ENCODE results near the gene CFH. TPM values are rescaled to one million over a fixed set of nuclear protein-coding genes. Genes with fewer than 3 reads are reported as not detected.
A peak's percentile ranks its signal among the peaks of the same experiment; 100 is the strongest.
"Not testable (repeated sequence)": the region's sequence is repeated elsewhere in the genome, so short reads cannot be mapped to it uniquely, and the experiment has no call there.

CFH gene
- polyA plus RNA-seq, 2 donors: 7.0 to 15.7 TPM

GRCh38 chr1:196637606-196638005 is 14.2 kb upstream of the CFH start:
- Histone ChIP-seq H3K4me1 (ENCODE audit: control insufficient read depth in 2 of 2, insufficient read depth in 2 of 2, low read length in 1 of 2) (no peaks in the 10 kb centered on the region), H3K36me3 (ENCODE audit: control insufficient read depth in 2 of 2, insufficient read depth in 2 of 2, low read length in 1 of 2) (no peaks in the 10 kb centered on the region)
- 91 to 94% methylated on average over 6 of the region's 6 CpGs for WGBS, 2 donors

GRCh38 chr1:196638466-196638865 is 13.4 kb upstream of the CFH start:
- Histone ChIP-seq H3K4me1 (ENCODE audit: control insufficient read depth in 2 of 2, insufficient read depth in 2 of 2, low read length in 1 of 2) (no peaks in the 10 kb centered on the region), H3K4me3 (ENCODE audit: low read depth in 1 of 2, low read length in 2 of 2) (no peak overlapping the region), H3K27me3 (ENCODE audit: control insufficient read depth in 1 of 2, insufficient read depth in 2 of 2, low read length in 2 of 2) (no peaks in the 10 kb centered on the region), H3K27ac (ENCODE audit: low read depth in 2 of 2, low read length in 1 of 2) (no peak overlapping the region), H3K9me3 (ENCODE audit: control insufficient read depth in 2 of 2, insufficient read depth in 1 of 2, low read depth in 1 of 2, low read length in 1 of 2) (no peaks in the 10 kb centered on the region), H3K36me3 (ENCODE audit: control insufficient read depth in 2 of 2, insufficient read depth in 2 of 2, low read length in 1 of 2) (no peaks in the 10 kb centered on the region)
- WGBS, 2 donors: 94% methylated on average over 2 of the region's 2 CpGs

More at GRCh38 chr1:196637606-196638005, 14.2 kb upstream of the CFH start:
- no peak overlapping the region for H3K27ac ChIP-seq (ENCODE audit: low read depth in 2 of 2, low read length in 1 of 2)
- no peak overlapping the region for H3K4me3 ChIP-seq (ENCODE audit: low read depth in 1 of 2, low read length in 2 of 2)
- H3K9me3 ChIP-seq (ENCODE audit: control insufficient read depth in 2 of 2, insufficient read depth in 1 of 2, low read depth in 1 of 2, low read length in 1 of 2): no peaks in the 10 kb centered on the region
- H3K27me3 ChIP-seq (ENCODE audit: control insufficient read depth in 1 of 2, insufficient read depth in 2 of 2, low read length in 2 of 2): no peaks in the 10 kb centered on the region

- not testable (repeated sequence) for H3K27me3 ChIP-seq (ENCODE audit: control insufficient read depth in 1 of 2, insufficient read depth in 2 of 2, low read length in 2 of 2); H3K9me3 ChIP-seq (ENCODE audit: control insufficient read depth in 2 of 2, insufficient read depth in 1 of 2, low read depth in 1 of 2, low read length in 1 of 2); H3K4me1 ChIP-seq (ENCODE audit: control insufficient read depth in 2 of 2, insufficient read depth in 2 of 2, low read length in 1 of 2); H3K4me3 ChIP-seq (ENCODE audit: low read depth in 1 of 2, low read length in 2 of 2); H3K27ac ChIP-seq (ENCODE audit: low read depth in 2 of 2, low read length in 1 of 2); H3K36me3 ChIP-seq (ENCODE audit: control insufficient read depth in 2 of 2, insufficient read depth in 2 of 2, low read length in 1 of 2)
- WGBS, 2 donors: 83 to 93% methylated on average over 5 of the region's 5 CpGs
These were observed 12.6 kb upstream of the CFH start for GRCh38 chr1:196639291-196639690.

GRCh38 chr1:196640976-196641375 is 10.9 kb upstream of the CFH start:
- H3K4me1 ChIP-seq (ENCODE audit: control insufficient read depth in 2 of 2, insufficient read depth in 2 of 2, low read length in 1 of 2): no peaks in the 10 kb centered on the region
- no peaks in the 10 kb centered on the region for H3K36me3 ChIP-seq (ENCODE audit: control insufficient read depth in 2 of 2, insufficient read depth in 2 of 2, low read length in 1 of 2)
- H3K27me3 ChIP-seq (ENCODE audit: control insufficient read depth in 1 of 2, insufficient read depth in 2 of 2, low read length in 2 of 2): no peaks in the 10 kb centered on the region
- H3K27ac ChIP-seq (ENCODE audit: low read depth in 2 of 2, low read length in 1 of 2): no peak overlapping the region
- WGBS, 2 donors: 74 to 95% methylated on average over 1 of the region's 1 CpG
- no peaks in the 10 kb centered on the region for H3K9me3 ChIP-seq (ENCODE audit: control insufficient read depth in 2 of 2, insufficient read depth in 1 of 2, low read depth in 1 of 2, low read length in 1 of 2)
- H3K4me3 ChIP-seq (ENCODE audit: low read depth in 1 of 2, low read length in 2 of 2): no peak overlapping the region

GRCh38 chr1:196649990-196650389 is 1.9 kb upstream of the CFH start:
- H3K36me3 ChIP-seq (ENCODE audit: control insufficient read depth in 2 of 2, insufficient read depth in 2 of 2, low read length in 1 of 2): no peaks in the 10 kb centered on the region
- H3K9me3 ChIP-seq (ENCODE audit: control insufficient read depth in 2 of 2, insufficient read depth in 1 of 2, low read depth in 1 of 2, low read length in 1 of 2): no peaks in the 10 kb centered on the region
- no peak overlapping the region for H3K27ac ChIP-seq (ENCODE audit: low read depth in 2 of 2, low read length in 1 of 2)
- no peaks in the 10 kb centered on the region for H3K4me1 ChIP-seq (ENCODE audit: control insufficient read depth in 2 of 2, insufficient read depth in 2 of 2, low read length in 1 of 2)
- H3K27me3 ChIP-seq (ENCODE audit: control insufficient read depth in 1 of 2, insufficient read depth in 2 of 2, low read length in 2 of 2): no peaks in the 10 kb centered on the region
- 88 to 94% methylated on average over 12 of the region's 12 CpGs for WGBS, 2 donors
- H3K4me3 ChIP-seq (ENCODE audit: low read depth in 1 of 2, low read length in 2 of 2): no peak overlapping the region

- Histone ChIP-seq H3K27ac (ENCODE audit: low read depth in 2 of 2, low read length in 1 of 2) (no peak overlapping the region), H3K4me3 (ENCODE audit: low read depth in 1 of 2, low read length in 2 of 2) (no peak overlapping the region), H3K27me3 (ENCODE audit: control insufficient read depth in 1 of 2, insufficient read depth in 2 of 2, low read length in 2 of 2) (no peaks in the 10 kb centered on the region), H3K9me3 (ENCODE audit: control insufficient read depth in 2 of 2, insufficient read depth in 1 of 2, low read depth in 1 of 2, low read length in 1 of 2) (no peaks in the 10 kb centered on the region), H3K4me1 (ENCODE audit: control insufficient read depth in 2 of 2, insufficient read depth in 2 of 2, low read length in 1 of 2) (no peaks in the 10 kb centered on the region), H3K36me3 (ENCODE audit: control insufficient read depth in 2 of 2, insufficient read depth in 2 of 2, low read length in 1 of 2) (no peaks in the 10 kb centered on the region)
- WGBS, 2 donors: 84 to 89% methylated on average over 12 of the region's 12 CpGs
These were observed 1.4 kb upstream of the CFH start for GRCh38 chr1:196650403-196650802.

- Histone ChIP-seq H3K36me3 (ENCODE audit: control insufficient read depth in 2 of 2, insufficient read depth in 2 of 2, low read length in 1 of 2) (no peaks in the 10 kb centered on the region), H3K4me3 (ENCODE audit: low read depth in 1 of 2, low read length in 2 of 2) (no peak overlapping the region), H3K4me1 (ENCODE audit: control insufficient read depth in 2 of 2, insufficient read depth in 2 of 2, low read length in 1 of 2) (no peaks in the 10 kb centered on the region), H3K27ac (ENCODE audit: low read depth in 2 of 2, low read length in 1 of 2) (peak overlapping the region in 1 of 2 donors; percentile 47), H3K27me3 (ENCODE audit: control insufficient read depth in 1 of 2, insufficient read depth in 2 of 2, low read length in 2 of 2) (no peaks in the 10 kb centered on the region), H3K9me3 (ENCODE audit: control insufficient read depth in 2 of 2, insufficient read depth in 1 of 2, low read depth in 1 of 2, low read length in 1 of 2) (no peaks in the 10 kb centered on the region)
- WGBS, 2 donors: 77 to 78% methylated on average over 3 of the region's 3 CpGs
These were observed 764 bp upstream of the CFH start for GRCh38 chr1:196651079-196651478.

- WGBS, 2 donors: 53 to 64% methylated on average over 2 of the region's 2 CpGs
- Histone ChIP-seq H3K27me3 (ENCODE audit: control insufficient read depth in 1 of 2, insufficient read depth in 2 of 2, low read length in 2 of 2) (no peaks in the 10 kb centered on the region), H3K4me1 (ENCODE audit: control insufficient read depth in 2 of 2, insufficient read depth in 2 of 2, low read length in 1 of 2) (no peaks in the 10 kb centered on the region), H3K27ac (ENCODE audit: low read depth in 2 of 2, low read length in 1 of 2) (no peak overlapping the region), H3K36me3 (ENCODE audit: control insufficient read depth in 2 of 2, insufficient read depth in 2 of 2, low read length in 1 of 2) (no peaks in the 10 kb centered on the region), H3K4me3 (ENCODE audit: low read depth in 1 of 2, low read length in 2 of 2) (no peak overlapping the region), H3K9me3 (ENCODE audit: control insufficient read depth in 2 of 2, insufficient read depth in 1 of 2, low read depth in 1 of 2, low read length in 1 of 2) (no peaks in the 10 kb centered on the region)
These were observed 2.4 kb downstream of the CFH start for GRCh38 chr1:196654271-196654670.

GRCh38 chr1:196655071-196655470 is 3.2 kb downstream of the CFH start:
- H3K9me3 ChIP-seq (ENCODE audit: control insufficient read depth in 2 of 2, insufficient read depth in 1 of 2, low read depth in 1 of 2, low read length in 1 of 2): no peaks in the 10 kb centered on the region
- H3K36me3 ChIP-seq (ENCODE audit: control insufficient read depth in 2 of 2, insufficient read depth in 2 of 2, low read length in 1 of 2): no peaks in the 10 kb centered on the region
- H3K27ac ChIP-seq (ENCODE audit: low read depth in 2 of 2, low read length in 1 of 2): no peak overlapping the region
- H3K27me3 ChIP-seq (ENCODE audit: control insufficient read depth in 1 of 2, insufficient read depth in 2 of 2, low read length in 2 of 2): no peaks in the 10 kb centered on the region
- no peaks in the 10 kb centered on the region for H3K4me1 ChIP-seq (ENCODE audit: control insufficient read depth in 2 of 2, insufficient read depth in 2 of 2, low read length in 1 of 2)
- H3K4me3 ChIP-seq (ENCODE audit: low read depth in 1 of 2, low read length in 2 of 2): no peak overlapping the region
- WGBS, 2 donors: 77 to 83% methylated on average over 3 of the region's 3 CpGs

- H3K4me3 ChIP-seq (ENCODE audit: low read depth in 1 of 2, low read length in 2 of 2): no peak overlapping the region
- H3K36me3 ChIP-seq (ENCODE audit: control insufficient read depth in 2 of 2, insufficient read depth in 2 of 2, low read length in 1 of 2): no peaks in the 10 kb centered on the region
- no peaks in the 10 kb centered on the region for H3K4me1 ChIP-seq (ENCODE audit: control insufficient read depth in 2 of 2, insufficient read depth in 2 of 2, low read length in 1 of 2)
- H3K27ac ChIP-seq (ENCODE audit: low read depth in 2 of 2, low read length in 1 of 2): no peak overlapping the region
- H3K9me3 ChIP-seq (ENCODE audit: control insufficient read depth in 2 of 2, insufficient read depth in 1 of 2, low read depth in 1 of 2, low read length in 1 of 2): no peaks in the 10 kb centered on the region
- WGBS, 2 donors: 79 to 82% methylated on average over 3 of the region's 3 CpGs
- no peaks in the 10 kb centered on the region for H3K27me3 ChIP-seq (ENCODE audit: control insufficient read depth in 1 of 2, insufficient read depth in 2 of 2, low read length in 2 of 2)
These were observed 3.7 kb downstream of the CFH start for GRCh38 chr1:196655494-196655893.
